GM12891 (cell line): ENCODE measurements around the gene PPIF.

Experiments
- PAX5 ChIP-seq: IDR thresholded peaks from 2 replicates; pipeline ENCODE4 v1.6.1; 2011; ENCODE audit warnings: low read length, moderate library complexity, mild to moderate bottlenecking; ENCODE audit not compliant: insufficient read depth, severe bottlenecking
- POLR2A ChIP-seq: IDR thresholded peaks from 2 replicates; pipeline ENCODE4 v1.6.1; 2011; ENCODE audit warnings: low read depth, low read length, control low read depth
- POLR2AphosphoS5 ChIP-seq: IDR thresholded peaks from 2 replicates; pipeline ENCODE4 v1.6.1; 2011; ENCODE audit warnings: low read depth, low read length, control low read depth
- POU2F2 ChIP-seq: IDR thresholded peaks from 2 replicates; pipeline ENCODE4 v1.6.1; 2011; ENCODE audit warnings: low read depth, mild to moderate bottlenecking, control low read depth, low read length, moderate library complexity
- TAF1 ChIP-seq: IDR thresholded peaks from 2 replicates; pipeline ENCODE4 v1.6.1; 2011; ENCODE audit warnings: low read depth, low read length, control low read depth

GRCh38 chr10:79403441-79404230 lies 56.4 kb downstream of the PPIF start:
- no peak for TF ChIP-seq POLR2A
- TF ChIP-seq TAF1 = no peak
- TF ChIP-seq POLR2AphosphoS5 = no peak
- no peak for TF ChIP-seq POU2F2
- no peak for TF ChIP-seq PAX5
